GM06990 (cell line): ENCODE results near the gene FBLN5.

ENCODE experiments used
- DNase-seq: peaks from one replicate; pipeline ENCODE4 v3.0.0-alpha.2; 2011; ENCODE audit not compliant: insufficient read length; ENCODE audit errors: extremely low read depth
- H3K27me3 ChIP-seq: replicated peaks from 2 replicates; pipeline ENCODE4 v1.6.0; 2011; ENCODE audit warnings: low read length; ENCODE audit not compliant: control insufficient read depth, insufficient read depth
- H3K36me3 ChIP-seq: 2 replicates; pipeline ENCODE4 v1.5.1; 2011; ENCODE audit warnings: low read length; ENCODE audit not compliant: control insufficient read depth, insufficient read depth
- H3K4me3 ChIP-seq: replicated peaks from 2 replicates; pipeline ENCODE4 v1.5.1; 2011; ENCODE audit warnings: low read depth, mild to moderate bottlenecking, control low read depth, low read length
- TF ChIP-seq, protein P1 (sequence below): IDR thresholded peaks from 2 replicates; pipeline ENCODE4 v1.5.1; 2011; ENCODE audit warnings: low read length, control low read depth, mild to moderate bottlenecking, inconsistent platforms; ENCODE audit not compliant: insufficient read depth, poor library complexity, severe bottlenecking

FBLN5 gene

DNA sequence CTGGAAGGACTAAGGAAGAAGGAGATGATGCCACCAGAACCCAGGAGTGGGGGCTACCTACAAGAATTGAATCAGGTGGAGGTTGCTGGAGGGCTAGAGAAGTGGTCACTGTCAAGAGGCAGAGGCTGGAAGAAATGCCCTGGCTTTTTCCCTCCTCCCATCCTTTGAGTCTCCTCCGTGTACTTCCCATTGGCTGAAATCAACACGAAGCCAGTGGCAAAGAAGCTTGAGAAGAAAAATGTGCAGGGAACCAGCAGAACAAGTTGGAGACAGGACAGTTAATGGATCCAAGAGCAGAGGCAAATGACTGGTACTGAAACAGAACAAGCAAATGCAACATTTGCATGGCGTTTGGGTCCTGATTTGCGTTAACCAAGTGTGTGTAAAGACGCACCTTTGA, 9.1 kb upstream of the FBLN5 start:
- Histone ChIP-seq H3K27me3 (no peaks in the 10 kb centered on the region; the same call in 1 of the 2 replicates), H3K4me3 (no peak overlapping the region), H3K36me3 (no peaks in the 10 kb centered on the region)
- DNase-seq: no peak
- TF ChIP-seq, protein P1, sequence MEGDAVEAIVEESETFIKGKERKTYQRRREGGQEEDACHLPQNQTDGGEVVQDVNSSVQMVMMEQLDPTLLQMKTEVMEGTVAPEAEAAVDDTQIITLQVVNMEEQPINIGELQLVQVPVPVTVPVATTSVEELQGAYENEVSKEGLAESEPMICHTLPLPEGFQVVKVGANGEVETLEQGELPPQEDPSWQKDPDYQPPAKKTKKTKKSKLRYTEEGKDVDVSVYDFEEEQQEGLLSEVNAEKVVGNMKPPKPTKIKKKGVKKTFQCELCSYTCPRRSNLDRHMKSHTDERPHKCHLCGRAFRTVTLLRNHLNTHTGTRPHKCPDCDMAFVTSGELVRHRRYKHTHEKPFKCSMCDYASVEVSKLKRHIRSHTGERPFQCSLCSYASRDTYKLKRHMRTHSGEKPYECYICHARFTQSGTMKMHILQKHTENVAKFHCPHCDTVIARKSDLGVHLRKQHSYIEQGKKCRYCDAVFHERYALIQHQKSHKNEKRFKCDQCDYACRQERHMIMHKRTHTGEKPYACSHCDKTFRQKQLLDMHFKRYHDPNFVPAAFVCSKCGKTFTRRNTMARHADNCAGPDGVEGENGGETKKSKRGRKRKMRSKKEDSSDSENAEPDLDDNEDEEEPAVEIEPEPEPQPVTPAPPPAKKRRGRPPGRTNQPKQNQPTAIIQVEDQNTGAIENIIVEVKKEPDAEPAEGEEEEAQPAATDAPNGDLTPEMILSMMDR: no peak

DNA sequence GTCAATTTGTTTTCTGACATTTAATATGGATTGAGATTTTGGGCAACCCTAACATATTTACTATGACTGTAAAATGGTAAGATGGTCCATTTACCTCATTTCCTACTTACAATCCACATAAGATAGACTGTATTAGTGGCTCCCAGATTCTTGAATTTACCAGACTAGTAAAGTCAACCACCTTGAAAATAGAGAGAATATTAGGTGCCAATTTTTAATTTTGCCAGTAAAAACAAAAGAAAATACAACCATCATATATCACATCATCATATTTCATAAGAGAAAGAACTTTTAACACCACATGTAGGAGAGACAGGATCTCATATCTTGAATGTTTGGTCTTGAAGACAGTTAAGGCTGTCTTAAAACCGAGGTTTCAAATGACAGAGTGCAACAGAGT, 7.7 kb upstream of the FBLN5 start:
- no peaks in the 10 kb centered on the region; the same call in 1 of the 2 replicates for H3K27me3 ChIP-seq
- no peak overlapping the region for H3K4me3 ChIP-seq
- DNase-seq: no peak
- TF ChIP-seq, protein P1: no peak
- no peaks in the 10 kb centered on the region for H3K36me3 ChIP-seq

DNA sequence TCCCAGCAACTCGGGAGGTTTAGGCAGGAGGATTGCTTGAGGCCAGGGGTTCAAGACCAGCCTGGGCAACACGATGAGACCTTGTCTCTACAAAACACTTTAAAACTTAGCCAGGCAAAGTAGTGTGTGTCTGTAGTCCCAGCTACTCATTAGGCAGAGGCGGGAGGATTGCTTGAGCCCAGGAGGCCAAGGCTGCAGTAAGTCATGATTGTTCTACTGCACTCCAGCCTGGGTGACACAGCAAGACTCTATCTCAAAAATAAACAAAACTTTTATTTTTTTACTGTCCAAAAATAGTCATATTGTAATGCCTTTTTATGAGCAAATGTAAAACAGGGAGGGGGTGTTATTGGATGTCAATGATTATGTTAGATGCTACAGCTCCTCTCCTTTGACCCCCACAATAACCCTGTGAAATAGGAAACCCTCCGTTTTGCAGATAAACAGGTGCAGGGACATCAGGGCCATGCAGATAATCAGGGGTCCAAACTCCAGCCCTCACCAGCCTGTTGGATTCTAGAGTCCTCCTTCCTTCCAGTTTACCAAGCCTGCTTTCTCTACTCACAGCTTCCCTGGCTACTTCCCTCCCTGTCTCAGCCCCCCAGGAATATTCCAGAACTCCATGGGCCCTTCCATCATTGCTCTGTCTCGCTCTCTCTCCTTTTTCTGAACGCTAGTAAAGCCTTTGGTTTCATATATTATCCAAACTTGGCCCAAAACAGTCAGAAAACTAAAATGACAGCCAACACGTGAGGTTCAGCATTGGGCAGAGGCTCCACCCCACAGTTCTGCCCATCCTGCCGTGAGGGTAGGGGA, 5.9 kb upstream of the FBLN5 start:
- no peak for DNase-seq
- TF ChIP-seq, protein P1: no peak
- Histone ChIP-seq H3K27me3 (no peaks in the 10 kb centered on the region; the same call in 1 of the 2 replicates), H3K36me3 (no peaks in the 10 kb centered on the region), H3K4me3 (no peak overlapping the region)

DNA sequence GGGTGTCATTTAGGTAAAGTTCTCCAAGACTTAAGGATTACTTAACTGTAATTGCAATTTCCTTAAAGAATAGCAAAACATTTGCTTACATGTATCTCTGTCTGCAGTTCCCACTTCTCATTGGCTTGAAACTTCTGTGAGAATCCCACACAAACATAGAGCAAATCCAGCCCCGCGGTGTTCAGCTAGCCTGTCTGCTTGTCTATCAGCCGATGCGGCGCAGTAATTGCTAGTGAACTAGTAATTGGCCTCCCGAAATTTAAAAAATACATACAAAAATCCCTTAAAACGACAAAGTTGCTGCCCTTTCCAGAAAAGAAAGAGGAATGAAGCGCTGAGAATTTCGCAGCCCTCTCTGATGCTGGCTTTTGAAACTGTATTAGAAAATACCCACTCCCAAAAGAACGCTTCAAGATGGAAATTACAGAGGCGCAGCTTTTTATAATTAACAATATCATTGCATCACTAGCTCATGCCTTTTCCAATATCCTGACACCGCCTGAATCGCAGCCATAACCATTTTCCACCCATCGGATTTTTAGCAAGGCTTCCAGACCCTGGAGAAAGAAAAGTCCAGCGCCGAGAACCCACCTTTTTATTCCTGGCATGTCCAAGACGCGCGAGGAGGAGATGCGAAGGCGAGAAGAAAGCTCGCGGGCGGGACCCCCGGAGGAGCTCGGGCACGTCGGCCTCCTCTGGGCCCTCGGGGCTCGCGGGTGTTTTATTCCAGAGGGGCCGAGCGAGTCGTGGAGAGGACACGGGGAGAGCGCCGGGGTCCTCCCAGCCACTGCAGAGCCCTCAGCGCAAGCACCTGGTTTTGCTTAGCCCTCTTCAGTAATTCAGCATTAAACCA, 646 bp downstream of the FBLN5 start:
- TF ChIP-seq, protein P1: no peak
- Histone ChIP-seq H3K36me3 (no peaks in the 10 kb centered on the region), H3K27me3 (no peaks in the 10 kb centered on the region; the same call in 1 of the 2 replicates), H3K4me3 (no peak overlapping the region)
- DNase-seq: no peak

DNA sequence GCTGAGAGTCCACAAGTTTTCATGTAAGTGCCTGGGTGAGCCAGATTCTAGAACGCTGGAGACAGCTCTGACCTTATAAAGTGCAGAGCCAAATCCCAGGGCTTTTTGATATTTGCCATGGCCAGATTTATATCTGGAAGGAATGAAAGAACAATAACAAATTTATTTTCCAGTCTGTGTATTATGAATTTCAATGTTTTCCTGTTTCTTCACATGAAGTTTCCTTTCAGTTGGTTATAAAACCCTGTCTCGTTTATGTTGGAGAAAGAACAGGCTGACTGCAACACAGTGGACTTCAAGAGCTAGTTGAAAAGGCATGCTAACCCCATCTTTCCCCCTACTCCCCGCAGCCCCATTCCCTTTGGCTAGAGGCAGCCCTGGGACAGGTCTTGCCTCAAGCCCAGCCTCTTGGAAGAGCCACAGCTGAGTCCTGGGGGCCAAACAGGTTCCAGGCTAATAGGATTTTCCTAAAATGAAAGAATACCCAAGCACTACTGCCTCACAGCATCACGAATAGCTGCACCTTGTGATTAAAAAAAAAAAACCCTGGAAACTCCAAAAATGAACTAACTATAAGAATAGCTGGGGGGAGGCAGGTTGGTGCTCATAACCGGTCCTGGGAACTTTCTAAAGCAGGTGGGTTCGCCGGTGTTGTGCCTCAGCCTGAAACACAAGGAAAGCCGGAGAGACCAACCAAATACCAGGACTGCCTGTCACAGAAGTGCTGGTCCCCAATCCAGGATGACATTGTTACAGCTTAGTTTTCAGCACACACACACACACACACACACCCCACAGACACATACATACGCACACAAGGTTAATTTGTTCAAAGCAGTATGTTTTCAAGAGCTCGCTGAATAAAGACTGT, 1.5 kb downstream of the FBLN5 start:
- DNase-seq: no peak
- H3K4me3 ChIP-seq: no peak overlapping the region
- no peaks in the 10 kb centered on the region for H3K36me3 ChIP-seq
- H3K27me3 ChIP-seq: no peaks in the 10 kb centered on the region; the same call in 1 of the 2 replicates
- TF ChIP-seq, protein P1: no peak
